Thyroid gland (tissue), 4 donors: Measurements from ENCODE around the gene ZRSR2. TPM values are rescaled to one million over a fixed set of nuclear protein-coding genes. Genes with fewer than 3 reads are reported as not detected.
"Not testable (repeated sequence)": the region's sequence is repeated elsewhere in the genome, so short reads cannot be mapped to it uniquely, and the experiment has no call there.

Experiments used
- DNase-seq, 2 donors: peaks; one replicate each; pipeline ENCODE4 v3.0.0-alpha.2; 2019
- H3K27ac ChIP-seq, 3 donors: fragments of 200-600 bp; sonication (generic); 1 replicate in 2 of 3; 2 replicates in 1 of 3; pipeline ENCODE4 v1.5.1; 2016 to 2019; ENCODE audit warnings: mild to moderate bottlenecking in 1 of 3, moderate library complexity in 1 of 3
- H3K27me3 ChIP-seq: fragments of 200-600 bp; sonication (generic); one replicate; pipeline ENCODE4 v1.5.1; 2019
- H3K36me3 ChIP-seq, 2 donors: fragments of 200-600 bp; sonication (generic); one replicate each; pipeline ENCODE4 v1.5.1; 2016 to 2019
- H3K4me1 ChIP-seq, 2 donors: fragments of 200-600 bp; sonication (generic); one replicate each; pipeline ENCODE4 v1.5.1; 2017 to 2019
- H3K4me3 ChIP-seq, 3 donors: fragments of 200-600 bp; sonication (generic); replicated peaks in 1 of 3; 1 replicate in 2 of 3; 2 replicates in 1 of 3; pipeline ENCODE4 v1.5.1; 2016; ENCODE audit warnings: mild to moderate bottlenecking in 1 of 3
- H3K9me3 ChIP-seq: fragments of 200-600 bp; sonication (generic); one replicate; pipeline ENCODE4 v1.5.1; 2017
- CTCF ChIP-seq, 6 experiments: fragments of 200-600 bp in 3 of 6; fragments of 450-650 bp in 3 of 6; sonication (generic) in 3 of 6; IDR thresholded peaks; one replicate each; pipeline ENCODE4 v1.5.1; 2016 to 2019; ENCODE audit warnings: antibody characterized with exemption in 6 of 6, mild to moderate bottlenecking in 2 of 6, inconsistent platforms in 1 of 6, moderate library complexity in 1 of 6
- POLR2A ChIP-seq, 2 donors: fragments of 450-650 bp; IDR thresholded peaks; one replicate each; pipeline ENCODE4 v1.6.1; 2017; ENCODE audit warnings: antibody characterized with exemption in 2 of 2, mild to moderate bottlenecking in 2 of 2, moderate library complexity in 1 of 2
- WGBS, 2 donors: methylation state at CpG; one replicate each; pipeline ENCODE4 v1.1.5; 2017; 5-methylcytosine and 5-hydroxymethylcytosine counted together
- intact Hi-C: fragments of 100-400 bp; cut with DNase I; formaldehyde crosslinking; loops from one replicate; pipeline ENCODE4 v1.15.1; 2023
- total RNA-seq, 4 donors: library from RNA; depleted of rRNA; stranded (reverse); fragments of >200 nt; gene quantifications; one replicate each; pipeline ENCODE4 v1.2.3, GENCODE V29; 2016

Gene ZRSR2
- total RNA-seq = 100 to 1,000 TPM in 1 of 4 donors, 10 to 100 TPM in 1, 1 to 10 TPM in 2; 3.3 to 106 (median 13.2) TPM

GRCh38 chrX:15789979-15790768 lies at the start of gene ZRSR2:
ZRSR2 (plus strand) TSS chrX:15790484; CDS start chrX:15790496, 12 bp downstream.
- peak in 1 of 2 donors; percentile 81 for TF ChIP-seq POLR2A (IDR thresholded peaks at IDR 0.05)
- no peak for TF ChIP-seq CTCF (IDR thresholded peaks at IDR 0.05)

GRCh38 chrX:15744181-15744867 lies 46.0 kb upstream of the ZRSR2 start:
- Histone ChIP-seq H3K4me1 (peaks cover 0 to 11% of the 10 kb centered on the region in 2 donors), H3K4me3 (no peak overlapping the region), H3K27ac (no peak overlapping the region), H3K36me3 (no peaks in the 10 kb centered on the region), H3K9me3 (no peaks in the 10 kb centered on the region), H3K27me3 (no peaks in the 10 kb centered on the region)
- DNase-seq = peak; percentile 53 to 62
- 58 to 78% methylated on average over 7 to 9 of the region's 9 CpGs for WGBS, 2 donors
- intact Hi-C loops = no loop called here
- no peak for TF ChIP-seq POLR2A (IDR thresholded peaks at IDR 0.05)
- no peak for TF ChIP-seq CTCF (IDR thresholded peaks at IDR 0.05)

More at GRCh38 chrX:15789979-15790768, at the start of gene ZRSR2:
- WGBS, 2 donors = 0% methylated on average over 5 to 19 of the region's 55 CpGs
- no peaks in the 10 kb centered on the region for H3K9me3 ChIP-seq
- DNase-seq = peak; percentile 84
- peak within 1 kb of the TSS; percentile 6 to 86 (median 79) for H3K27ac ChIP-seq
- H3K27me3 ChIP-seq = no peaks in the 10 kb centered on the region
- intact Hi-C loops = no loop called here
- H3K36me3 ChIP-seq = peaks cover 0 to 2% of the 10 kb centered on the region in 2 donors
- peak within 1 kb of the TSS in 2 of 3 donors; percentile 13 to 79 for H3K4me3 ChIP-seq
- peaks cover 4 to 11% of the 10 kb centered on the region in 2 donors for H3K4me1 ChIP-seq

- no peaks in the 10 kb centered on the region for H3K9me3 ChIP-seq
- H3K36me3 ChIP-seq = no peaks in the 10 kb centered on the region
- H3K4me3 ChIP-seq = no peak overlapping the region
- H3K27me3 ChIP-seq = no peaks in the 10 kb centered on the region
- intact Hi-C loops = no loop called here
- no peak for DNase-seq
- no peak overlapping the region for H3K27ac ChIP-seq
- TF ChIP-seq CTCF (IDR thresholded peaks at IDR 0.05) (no peak), POLR2A (IDR thresholded peaks at IDR 0.05) (no peak)
- 92 to 95% methylated on average over 4 of the region's 4 CpGs for WGBS, 2 donors
- peaks cover 0 to 11% of the 10 kb centered on the region in 2 donors for H3K4me1 ChIP-seq
These were observed 45.1 kb upstream of the ZRSR2 start for GRCh38 chrX:15745179-15745578.

DNA sequence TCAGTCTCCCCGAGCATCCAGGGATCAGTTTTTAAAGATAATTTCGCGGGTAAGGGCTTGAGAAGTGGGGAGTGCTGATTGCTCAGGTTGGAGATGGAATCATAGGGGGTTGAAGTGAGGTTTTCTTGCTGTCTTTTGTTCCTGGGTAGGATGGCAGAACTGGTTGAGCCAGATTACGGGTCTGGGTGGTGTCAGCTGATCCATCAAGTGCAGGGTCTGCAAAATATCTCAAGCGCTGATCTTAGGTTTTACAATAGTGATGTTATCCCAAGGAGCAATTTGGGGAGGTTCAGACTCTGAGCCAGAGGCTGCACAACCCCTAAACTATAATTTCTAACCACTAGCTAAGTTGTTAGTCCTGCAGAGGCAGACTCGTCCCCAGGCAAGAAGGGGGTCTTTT lies 43.6 kb upstream of the ZRSR2 start:
- WGBS, 2 donors = 53 to 82% methylated on average over 5 to 6 of the region's 6 CpGs
- H3K4me1 ChIP-seq = peaks cover 11 to 22% of the 10 kb centered on the region in 2 donors
- H3K9me3 ChIP-seq, intact Hi-C loops, H3K27me3 ChIP-seq, H3K4me3 ChIP-seq, DNase-seq, H3K27ac ChIP-seq, H3K36me3 ChIP-seq: not testable (repeated sequence)

GRCh38 chrX:15747626-15748173 lies 42.6 kb upstream of the ZRSR2 start:
- TF ChIP-seq POLR2A (IDR thresholded peaks at IDR 0.05) (no peak), CTCF (IDR thresholded peaks at IDR 0.05) (no peak)
- no peak for DNase-seq
- intact Hi-C loops = no loop called here

More at GRCh38 chrX:15747626-15748173, 42.6 kb upstream of the ZRSR2 start:
- no peaks in the 10 kb centered on the region for H3K36me3 ChIP-seq
- H3K9me3 ChIP-seq = no peaks in the 10 kb centered on the region
- 85 to 86% methylated on average over 11 to 13 of the region's 13 CpGs for WGBS, 2 donors
- no peak overlapping the region for H3K27ac ChIP-seq
- H3K27me3 ChIP-seq = no peaks in the 10 kb centered on the region
- no peak overlapping the region for H3K4me3 ChIP-seq
- H3K4me1 ChIP-seq = peaks cover 12 to 28% of the 10 kb centered on the region in 2 donors
